Fibroblast of the conjunctiva (primary cell): ENCODE data around the gene CDH24.
"Not testable (repeated sequence)": the region's sequence is repeated elsewhere in the genome, so short reads cannot be mapped to it uniquely, and the experiment has no call there.

Experiments
- DNase-seq: peaks from one replicate; pipeline ENCODE4 v3.0.0-alpha.2; 2010; ENCODE audit warnings: low read depth

CDH24 gene

DNA sequence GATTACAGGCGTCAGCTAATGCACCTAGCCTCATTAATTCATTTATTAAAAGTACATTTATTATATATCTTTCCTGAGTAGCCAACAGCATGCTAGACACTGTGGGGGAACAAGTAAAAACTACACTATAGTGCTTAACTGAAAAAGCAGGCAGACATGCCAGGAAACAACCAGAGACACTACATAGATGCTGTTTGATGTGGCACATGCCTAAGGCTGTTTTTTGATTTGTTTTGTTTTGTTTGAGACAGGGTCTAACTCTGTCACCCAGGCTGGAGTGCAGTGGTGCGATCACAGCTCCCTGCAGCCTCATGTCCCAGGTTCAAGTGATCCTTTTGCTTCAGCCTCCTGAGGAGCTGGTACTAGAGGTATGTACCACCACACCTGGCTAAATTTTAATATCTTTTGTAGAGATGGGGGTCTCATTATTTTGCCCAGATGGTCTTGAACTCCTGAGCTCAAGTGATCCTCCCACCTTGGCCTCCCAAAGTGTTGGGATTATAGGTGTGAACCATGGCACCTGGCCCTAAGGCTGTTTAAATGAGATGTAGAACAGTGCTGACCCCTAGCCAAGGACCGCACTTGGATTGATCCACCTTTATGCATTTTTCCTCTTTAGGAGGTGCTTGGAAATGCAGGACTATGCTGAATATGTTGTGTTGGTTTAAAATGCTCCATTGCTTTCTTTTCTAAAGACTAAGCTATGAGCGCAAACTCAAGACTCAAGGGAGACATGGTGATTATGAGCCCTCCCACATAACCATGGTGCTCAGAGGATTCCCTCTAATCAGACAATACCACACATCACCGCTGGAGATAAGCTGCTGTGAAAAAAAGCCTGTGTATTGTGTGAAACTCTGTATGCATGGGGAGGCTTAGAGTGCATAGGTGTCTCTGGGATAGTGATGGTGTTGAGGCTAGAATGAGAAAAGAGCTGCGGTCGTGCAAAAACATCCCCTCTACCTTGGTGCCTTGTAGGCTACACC lies 36.9 kb downstream of the CDH24 start:
- DNase-seq, result no peak

DNA sequence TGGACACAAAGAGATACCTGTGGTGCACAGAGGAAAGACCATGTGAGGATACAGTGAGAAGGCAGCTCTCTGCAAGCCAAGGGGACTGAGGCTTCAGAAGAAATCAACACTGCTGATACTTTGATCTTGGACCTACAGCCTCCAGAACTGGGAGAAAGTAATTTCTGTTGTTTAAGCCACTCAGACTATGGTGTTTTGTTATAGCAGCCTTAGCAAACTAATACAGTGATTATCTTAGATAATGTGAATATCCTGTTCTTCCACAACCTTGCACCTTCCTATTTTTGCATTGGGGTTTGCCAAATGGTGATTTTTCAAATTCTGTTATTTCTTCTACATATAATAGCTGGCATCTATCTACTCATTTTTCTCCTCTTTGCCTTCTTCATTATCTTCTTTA lies 39.2 kb downstream of the CDH24 start:
- DNase-seq, result no peak

DNA sequence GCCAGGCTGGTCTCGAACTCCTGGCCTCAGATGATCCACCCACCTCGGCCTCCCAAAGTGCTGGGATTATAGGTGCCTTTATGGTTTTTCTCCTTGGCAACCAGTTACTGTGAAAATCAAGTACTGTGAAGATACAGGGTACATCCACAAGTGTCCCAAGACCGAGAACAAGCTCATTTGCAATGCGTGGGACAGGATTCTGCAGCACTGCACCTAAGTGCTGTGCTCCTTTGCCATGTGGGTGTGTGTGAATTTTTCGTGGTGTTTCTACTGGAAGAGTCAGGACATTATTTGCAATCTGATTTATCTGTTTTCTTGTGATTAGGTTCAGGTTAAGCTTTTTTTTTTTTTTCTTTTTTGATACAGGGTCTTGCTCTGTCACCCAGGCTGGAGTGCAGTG lies 40.2 kb downstream of the CDH24 start:
- DNase-seq, result no peak

DNA sequence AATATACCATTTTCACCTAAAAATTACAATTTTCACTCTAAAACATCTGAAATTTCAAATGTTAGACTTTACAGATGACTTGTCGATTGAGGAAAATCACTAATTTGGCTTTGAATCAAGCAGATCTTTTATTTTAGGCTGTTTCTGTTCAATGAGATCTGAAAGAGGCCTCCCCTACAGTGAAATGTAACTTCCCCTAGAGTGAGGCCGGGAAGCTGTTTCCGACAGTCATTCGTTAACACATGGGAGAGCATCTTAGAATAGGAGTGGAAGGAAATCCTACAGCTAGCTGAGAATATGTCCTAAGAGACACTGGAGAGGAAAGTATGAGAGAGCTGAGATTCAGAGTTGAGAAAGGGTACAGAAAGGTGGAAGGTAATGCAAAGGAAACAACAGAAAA lies 41.7 kb downstream of the CDH24 start:
- no peak for DNase-seq

DNA sequence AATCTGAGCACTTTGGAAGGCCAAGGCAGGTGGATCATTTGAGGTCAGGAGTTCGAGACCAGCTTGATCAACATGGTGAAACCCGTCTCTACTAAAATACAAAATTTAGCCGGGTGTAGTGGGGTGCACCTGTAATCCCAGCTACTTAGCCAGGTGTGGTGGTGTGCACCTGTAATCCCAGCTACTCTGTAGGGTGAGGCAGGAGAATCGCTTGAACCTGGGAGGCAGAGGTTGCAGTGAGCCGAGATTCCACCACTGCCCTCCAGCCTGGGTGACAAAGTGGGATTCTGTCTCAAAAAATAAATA lies 43.6 kb downstream of the CDH24 start:
- DNase-seq, result not testable (repeated sequence)

DNA sequence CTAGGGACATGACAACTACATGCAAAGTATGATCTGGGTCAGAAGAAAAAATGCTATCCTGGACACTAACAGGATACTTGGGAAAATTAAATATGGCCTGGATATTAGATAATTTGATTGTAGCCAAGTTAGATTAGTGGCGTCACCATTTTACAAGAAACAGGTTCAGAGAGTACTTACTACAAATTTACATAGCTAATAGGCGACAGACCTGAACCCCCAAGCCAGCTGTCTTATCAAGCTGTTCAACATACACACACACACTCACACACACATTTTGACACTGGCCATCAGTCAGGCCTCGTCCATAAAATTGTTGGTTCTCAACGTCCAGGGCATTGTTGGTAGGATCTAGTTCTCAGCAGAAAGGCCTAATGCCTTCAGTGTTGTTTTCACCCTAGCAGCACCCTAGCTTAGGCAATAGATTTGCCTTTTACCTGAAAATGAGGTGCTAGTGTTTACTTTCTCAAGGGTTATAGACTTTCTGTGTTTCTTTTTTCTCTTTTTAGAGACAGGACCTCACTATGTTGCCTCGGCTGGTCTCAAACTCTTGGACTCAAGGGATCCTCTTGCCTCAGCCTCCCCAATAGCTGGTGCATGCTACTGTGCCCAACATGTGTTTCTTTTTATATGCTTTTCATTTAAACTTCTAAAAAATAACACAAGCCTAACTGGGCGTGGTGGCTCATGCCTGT lies 44.1 kb downstream of the CDH24 start:
- DNase-seq, result no peak

DNA sequence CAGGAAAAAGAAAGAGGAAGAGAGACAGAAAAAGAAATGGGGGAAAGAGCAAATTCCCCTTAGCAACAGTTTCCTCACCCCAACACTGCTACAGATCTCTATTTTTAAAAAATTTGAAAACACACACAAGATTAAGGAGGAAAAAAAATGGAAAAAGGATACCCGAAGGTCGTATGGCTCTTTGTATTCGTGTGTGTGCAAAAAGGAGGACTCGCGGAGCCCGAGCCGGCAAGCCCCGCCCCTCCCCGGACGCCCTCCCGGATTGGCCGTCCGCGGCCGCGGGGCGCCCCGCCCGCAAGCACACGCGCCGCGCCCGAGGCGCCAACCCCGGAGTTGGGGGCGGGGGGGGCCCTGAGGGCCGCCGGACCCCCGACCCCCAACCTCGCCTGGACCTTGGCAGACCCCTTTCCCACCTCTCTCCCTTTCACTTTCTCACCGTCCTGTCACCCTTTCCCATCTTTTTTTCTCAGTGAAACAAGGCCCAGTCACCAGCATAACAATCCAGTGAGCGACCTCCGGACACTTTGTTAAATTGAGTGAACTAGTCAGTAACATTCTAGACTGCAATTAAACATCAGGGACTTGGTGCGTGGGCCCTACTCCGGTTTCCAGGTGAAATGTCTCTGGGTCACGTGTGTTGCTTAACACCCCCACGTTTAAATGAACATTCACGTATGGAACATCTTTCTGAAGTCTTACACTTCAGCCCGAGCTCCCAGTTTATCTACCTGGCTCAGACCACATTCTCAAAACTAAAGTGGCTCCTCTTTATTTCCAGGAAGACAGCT lies 47.2 kb downstream of the CDH24 start, which contains the start of gene C14orf93:
C14orf93 (minus strand) TSS at position 205 of the 788 bp plus-strand sequence. CDS start 11,120 bp downstream, outside the sequence.
- DNase-seq, result peak; percentile 24

DNA sequence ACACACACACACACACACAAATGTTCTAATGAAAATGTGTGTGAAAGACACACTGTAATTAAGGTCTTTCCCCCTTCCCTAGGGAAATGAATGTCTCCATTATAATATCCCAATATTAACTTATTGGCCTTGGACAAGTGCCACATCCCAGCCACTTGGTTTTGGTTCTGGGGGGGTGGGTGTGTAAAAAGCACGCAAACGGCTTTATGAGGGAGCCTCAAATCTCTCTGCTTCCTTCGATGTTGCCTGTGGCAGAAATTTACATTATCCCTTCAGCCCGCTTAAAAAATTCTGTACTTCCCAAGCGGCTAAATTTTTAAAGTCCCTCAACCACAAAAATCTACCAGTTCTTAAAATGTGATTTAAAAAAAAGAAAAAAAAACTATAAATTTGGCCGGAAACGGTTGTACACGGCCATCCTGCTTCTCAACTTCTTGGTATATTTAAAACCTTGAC lies 47.8 kb downstream of the CDH24 start:
- no peak for DNase-seq

DNA sequence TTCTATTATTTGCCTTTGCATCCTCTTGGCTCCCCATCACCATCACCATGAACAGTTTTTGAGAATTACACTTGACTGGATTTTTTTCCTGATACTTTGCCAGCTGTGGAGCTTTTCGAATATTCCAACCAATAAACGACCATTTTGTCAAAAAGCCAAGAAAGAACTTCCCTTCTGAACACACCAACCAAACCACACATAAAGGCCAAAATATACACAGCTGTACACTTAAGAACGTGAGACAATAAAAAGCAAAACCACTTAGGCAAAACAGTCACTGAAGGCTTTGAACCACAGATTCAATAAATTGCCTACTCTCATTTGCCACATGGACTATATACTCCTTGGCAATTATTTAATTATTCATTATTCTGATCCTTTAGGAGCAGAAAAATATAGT lies 48.5 kb downstream of the CDH24 start:
- no peak for DNase-seq

DNA sequence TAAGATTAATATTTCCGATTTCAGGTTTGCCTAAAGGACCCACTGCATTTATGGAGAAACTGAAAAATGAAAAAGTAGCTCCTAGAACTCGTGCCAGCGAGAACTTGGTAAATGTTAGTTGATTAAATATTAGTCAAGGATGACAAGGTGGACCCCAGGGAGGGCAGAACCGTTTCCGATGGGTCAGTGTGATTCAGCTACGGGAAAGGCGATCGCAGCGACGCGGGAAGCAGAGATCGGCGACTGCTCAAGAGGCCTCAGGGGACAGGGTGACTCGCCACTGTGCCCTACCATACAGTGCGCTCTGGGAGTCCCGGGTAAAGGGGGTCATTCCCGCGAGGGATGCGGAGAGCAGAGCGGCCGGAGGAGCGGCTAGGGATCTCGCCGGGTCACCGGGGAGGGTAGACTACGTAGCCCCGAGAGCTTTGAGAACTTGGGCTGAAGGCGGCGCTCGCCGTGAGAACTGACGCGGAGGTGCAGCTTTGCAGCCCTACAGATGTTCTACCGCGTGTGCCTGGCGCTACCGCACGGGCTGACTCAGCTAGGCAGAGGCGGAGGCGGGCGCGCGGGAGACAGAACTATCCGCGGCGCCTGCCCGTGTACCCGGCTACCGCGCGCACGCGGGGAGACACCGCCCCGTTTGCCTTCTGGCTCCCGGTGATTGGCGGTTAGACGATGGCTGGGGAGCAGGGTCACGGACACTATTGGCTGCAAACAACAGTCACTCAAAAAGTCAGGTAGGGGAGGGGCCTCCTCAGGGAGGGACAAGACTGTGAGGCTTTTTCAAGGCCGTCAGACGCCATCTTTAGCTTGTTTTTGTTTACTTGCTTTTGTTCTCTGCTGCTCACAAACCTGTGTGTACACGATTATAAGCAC lies 50.5 kb downstream of the CDH24 start:
- DNase-seq, result peak; percentile 96

DNA sequence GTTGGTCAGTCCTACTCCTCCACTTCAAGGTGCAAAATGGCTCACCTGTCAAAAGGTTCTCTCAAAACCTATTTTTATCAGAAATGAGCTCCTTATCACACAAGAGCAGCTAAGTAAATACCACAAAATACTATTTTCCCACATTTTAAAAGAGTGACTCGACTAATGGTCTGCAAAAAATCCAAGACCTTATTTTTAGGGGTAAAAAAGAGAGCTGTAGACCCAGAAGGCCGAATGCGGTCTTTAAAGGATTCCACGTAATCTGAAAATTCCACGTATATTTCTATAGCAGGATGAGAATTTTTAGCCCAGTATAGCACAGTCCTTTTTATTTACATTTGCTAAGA lies 51.2 kb downstream of the CDH24 start:
- DNase-seq, result no peak

DNA sequence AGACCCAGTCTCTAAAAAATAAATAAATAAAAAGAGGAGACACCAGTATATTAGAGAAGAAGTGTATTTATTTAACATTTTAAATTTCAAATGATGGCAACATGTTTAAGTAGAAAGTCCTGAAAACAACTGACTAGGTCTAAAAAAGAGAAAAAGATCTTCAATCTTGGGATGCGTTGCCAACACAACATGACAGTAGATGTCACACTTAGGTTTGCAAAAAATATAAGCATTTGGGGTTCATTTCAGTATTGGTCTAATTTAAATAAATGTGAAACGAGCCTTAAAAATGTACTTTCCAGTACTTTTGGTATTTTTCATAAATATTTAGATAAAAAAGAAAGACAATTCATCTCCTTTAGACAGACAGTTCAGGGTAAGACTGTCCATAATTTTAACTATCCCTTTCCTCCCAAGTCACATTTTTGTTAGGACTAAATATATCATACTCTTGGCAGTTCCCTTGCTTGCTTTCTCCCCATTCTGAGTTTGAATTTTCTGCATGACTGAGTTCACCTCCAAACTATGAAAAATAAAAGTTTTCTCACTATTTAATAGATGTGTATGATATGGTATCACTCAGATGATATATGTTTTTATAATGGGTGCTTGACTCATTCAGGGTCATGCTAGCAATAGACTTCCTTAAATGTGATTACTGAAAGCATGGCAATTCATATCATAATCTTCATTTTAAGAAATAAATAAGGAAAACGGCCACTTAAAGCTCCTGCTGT lies 51.7 kb downstream of the CDH24 start:
- DNase-seq, result no peak

DNA sequence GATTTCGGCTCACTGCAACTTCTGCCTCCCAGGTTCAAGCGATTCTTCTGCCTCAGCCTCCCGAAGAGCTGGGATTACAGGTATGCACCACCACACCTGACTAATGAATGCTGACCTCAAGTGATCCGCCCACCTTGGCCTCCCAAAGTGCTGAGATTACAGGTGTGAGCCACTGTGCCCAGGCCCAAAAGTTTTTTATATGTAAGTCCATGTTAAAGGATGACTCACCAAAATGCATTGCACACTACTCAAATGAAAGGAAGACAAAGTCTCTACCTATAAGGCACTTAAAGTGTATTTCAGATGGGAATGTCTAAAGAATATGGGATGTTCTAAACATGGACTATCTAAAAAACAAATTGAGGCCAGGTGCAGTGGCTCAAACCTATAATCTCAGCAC lies 53.0 kb downstream of the CDH24 start:
- not testable (repeated sequence) for DNase-seq

DNA sequence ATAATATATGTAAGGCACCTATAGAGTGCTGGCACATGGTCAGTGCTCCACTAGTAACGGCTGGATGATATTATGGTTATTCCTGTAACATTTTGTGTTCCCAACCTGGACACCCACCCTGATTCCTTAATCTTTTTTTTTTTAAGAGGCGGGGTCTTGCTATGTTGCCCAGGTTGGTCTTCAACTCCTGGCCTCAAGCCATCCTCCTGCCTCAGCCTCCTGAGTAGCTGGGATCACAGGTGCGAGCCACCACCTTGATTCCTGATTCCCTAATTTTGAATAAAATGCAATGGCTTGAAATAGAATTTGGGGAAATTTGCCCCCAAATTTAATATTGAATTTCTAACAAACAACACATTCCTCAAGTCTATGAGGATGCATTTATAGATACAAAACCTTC lies 54.7 kb downstream of the CDH24 start:
- no peak for DNase-seq

DNA sequence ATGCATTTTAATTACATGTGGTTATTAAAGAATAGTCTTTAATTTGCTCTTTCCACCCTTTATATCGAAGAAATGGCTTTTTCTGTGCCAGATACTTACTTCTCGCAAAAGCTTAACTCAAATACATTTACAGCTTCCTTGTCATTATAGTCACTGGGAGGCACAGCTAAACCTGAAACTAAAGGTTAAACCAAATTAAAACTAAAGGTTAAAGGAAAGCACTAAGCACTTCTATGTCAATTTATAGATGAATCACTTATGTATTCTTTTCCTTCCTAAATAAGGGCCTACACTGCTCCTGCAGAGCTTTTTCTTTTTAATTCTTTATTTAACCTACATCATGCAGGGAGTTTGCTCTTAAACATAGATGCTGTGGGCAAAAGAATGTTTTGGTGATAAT lies 56.5 kb downstream of the CDH24 start:
- DNase-seq, result no peak

DNA sequence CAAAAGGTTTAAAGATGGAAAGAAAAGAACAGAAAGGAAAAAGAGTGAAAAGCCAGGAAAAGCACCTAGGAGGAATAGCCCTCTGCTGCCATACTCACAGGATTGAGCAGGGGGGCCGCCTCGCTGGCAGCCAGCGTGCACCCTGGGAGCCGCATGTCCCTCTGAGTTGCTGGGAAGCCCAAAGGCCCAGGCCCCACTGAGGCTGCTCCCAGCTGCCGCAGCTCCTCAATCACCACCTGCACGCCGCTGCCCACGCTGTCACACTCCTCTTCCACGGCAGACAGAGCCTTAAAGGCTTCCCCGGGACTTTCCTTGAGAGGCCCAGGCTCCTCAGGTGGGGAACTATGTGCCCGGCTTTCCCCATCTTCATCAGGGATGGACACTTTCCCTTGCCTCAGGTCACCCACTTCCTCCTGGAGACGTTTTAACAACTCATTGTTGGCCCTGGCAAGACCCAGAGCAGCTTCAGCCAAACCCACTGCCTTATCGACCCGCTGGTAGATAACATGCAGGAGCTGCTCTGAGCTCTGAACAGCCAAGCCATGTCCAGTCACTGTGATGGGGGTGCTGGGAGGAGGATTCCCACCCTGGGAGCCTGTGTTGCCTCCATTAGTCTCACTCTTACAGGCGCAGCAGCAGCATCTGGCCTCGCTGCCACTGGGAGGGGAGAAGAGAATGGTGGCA lies 58.8 kb downstream of the CDH24 start:
- DNase-seq, result no peak

DNA sequence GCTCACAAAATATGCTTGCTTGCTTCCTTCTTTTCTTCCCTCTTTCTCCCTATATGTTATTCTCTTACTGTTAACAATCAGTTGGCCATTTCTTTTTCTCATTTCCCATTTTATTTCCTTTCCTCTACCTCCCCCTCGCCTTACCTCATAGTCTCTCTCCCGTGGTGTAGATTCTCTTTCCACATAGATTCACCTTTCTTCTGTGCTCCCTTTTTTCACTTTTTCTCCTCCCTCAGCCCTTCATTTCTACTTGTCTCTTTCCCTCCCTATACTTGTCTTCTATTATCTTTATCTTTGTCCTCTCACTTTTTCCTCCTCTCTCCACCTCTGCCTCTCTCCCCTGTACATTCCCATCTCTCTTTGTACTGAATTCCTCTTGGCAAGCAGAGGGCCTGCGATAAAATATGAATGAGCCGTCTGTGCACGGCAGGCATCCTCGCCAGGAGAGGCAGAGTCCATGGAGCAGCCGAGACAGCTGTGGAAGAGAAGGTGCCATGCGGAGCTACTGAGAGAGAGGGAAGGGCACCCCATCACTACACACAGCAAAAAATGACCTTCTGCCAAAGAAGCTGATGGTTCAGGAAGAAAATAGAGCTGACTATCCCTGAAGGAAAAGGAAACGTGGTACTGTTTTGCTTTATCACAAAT lies 59.5 kb downstream of the CDH24 start:
- DNase-seq, result no peak
